OCI-LY7 (cell line): ENCODE measurements around the gene BEND7. TPM values are rescaled to one million over a fixed set of nuclear protein-coding genes. Genes with fewer than 3 reads are reported as not detected.

Source experiments
- BruUV-seq: library from RNA; stranded (reverse); fragments of 400-500 nt; replicated peaks from 2 replicates; lab custom pipeline; 2021; lab: Mats Ljungman, UMichigan
- CTCF ChIA-PET: fragments of 300-600 bp; sonication (Branson Sonifier 250); formaldehyde crosslinking; loops from one replicate; lab custom pipeline; 2022; ENCODE audit warnings: antibody characterized with exemption; ENCODE audit not compliant: unreplicated experiment; lab: Charles Lee
- POLR2A ChIA-PET: fragments of 300-600 bp; sonication (Branson Sonifier 250); formaldehyde crosslinking; loops from one replicate; lab custom pipeline; 2022; ENCODE audit warnings: antibody characterized with exemption; lab: Charles Lee
- DNase-seq: peaks from one replicate; pipeline ENCODE4 v3.0.0-alpha.2; 2015; ENCODE audit warnings: low spot score
- H2AFZ ChIP-seq: fragments of 200-600 bp; sonication (generic), shearing (Covaris generic); 2 replicates; pipeline ENCODE4 v1.6.1; 2014; ENCODE audit warnings: mild to moderate bottlenecking, antibody characterized with exemption, low read length, moderate library complexity
- H3K27ac ChIP-seq: fragments of 200-600 bp; sonication (generic); 2 replicates; pipeline ENCODE4 v1.5.1; 2014; ENCODE audit warnings: mixed run types, low read depth, mild to moderate bottlenecking, moderate library complexity, low read length, inconsistent platforms; ENCODE audit not compliant: poor library complexity, severe bottlenecking
- H3K36me3 ChIP-seq: fragments of 200-600 bp; sonication (generic); 2 replicates; pipeline ENCODE4 v1.6.1; 2014; ENCODE audit warnings: mild to moderate bottlenecking, antibody characterized with exemption, low read length, moderate library complexity, mixed read lengths; ENCODE audit not compliant: insufficient read depth
- H3K4me1 ChIP-seq: fragments of 200-600 bp; sonication (generic); 2 replicates; pipeline ENCODE4 v1.5.1; 2014; ENCODE audit warnings: mild to moderate bottlenecking, low read length; ENCODE audit not compliant: insufficient read depth, poor library complexity, severe bottlenecking
- H3K4me2 ChIP-seq: fragments of 200-600 bp; sonication (generic); 2 replicates; pipeline ENCODE4 v1.6.1; 2014; ENCODE audit warnings: mild to moderate bottlenecking, low read length
- H3K4me3 ChIP-seq: fragments of 200-600 bp; sonication (generic); 2 replicates; pipeline ENCODE4 v1.5.1; 2014; ENCODE audit warnings: mild to moderate bottlenecking, low read depth, low read length; ENCODE audit not compliant: poor library complexity, severe bottlenecking
- H3K79me2 ChIP-seq: fragments of 200-600 bp; sonication (generic); 2 replicates; pipeline ENCODE4 v1.6.1; 2016; ENCODE audit warnings: low read depth, mild to moderate bottlenecking, low read length, moderate library complexity, mixed read lengths; ENCODE audit not compliant: insufficient read depth
- H3K9me2 ChIP-seq: fragments of 200-600 bp; sonication (generic); 2 replicates; pipeline ENCODE4 v1.6.1; 2016; ENCODE audit warnings: mild to moderate bottlenecking, low read length, mixed read lengths; ENCODE audit not compliant: insufficient read depth
- H3K9me3 ChIP-seq: fragments of 200-600 bp; sonication (generic); 2 replicates; pipeline ENCODE4 v1.6.1; 2014; ENCODE audit warnings: mild to moderate bottlenecking, mixed run types, low read length, mixed read lengths
- H4K20me1 ChIP-seq: fragments of 200-600 bp; sonication (generic); 2 replicates; pipeline ENCODE4 v1.6.1; 2014; ENCODE audit warnings: mild to moderate bottlenecking, antibody characterized with exemption, low read length, moderate library complexity, mixed read lengths; ENCODE audit not compliant: insufficient read depth
- CTCF ChIP-seq: fragments of 200-600 bp; sonication (generic); conservative IDR thresholded peaks from 2 replicates; pipeline ENCODE4 v1.5.1; 2014; ENCODE audit warnings: mild to moderate bottlenecking, antibody characterized with exemption, low read length, moderate library complexity, mixed read lengths
- EZH2phosphoT487 ChIP-seq: fragments of 200-600 bp; sonication (generic); IDR thresholded peaks from 2 replicates; pipeline ENCODE4 v1.6.1; 2018; ENCODE audit warnings: low read depth, borderline replicate concordance, mild to moderate bottlenecking, mixed run types, antibody characterized with exemption, low read length, moderate library complexity, mixed read lengths
- intact Hi-C: fragments of 100-400 bp; cut with micrococcal nuclease; formaldehyde crosslinking; loops from one replicate; pipeline ENCODE4 v1.10.0; 2022; ENCODE audit not compliant: unreplicated experiment
- total RNA-seq, 2 experiments: library from RNA; depleted of rRNA in 1 of 2; stranded (reverse); fragments of >200 nt in 1 of 2; shearing (Covaris generic) in 1 of 2; gene quantifications; 2 replicates each; pipeline ENCODE4 v1.2.3, GENCODE V29; 2014 to 2022

BEND7 gene
- total RNA-seq, 2 experiments from 2014 or later: not detected

GRCh38 chr10:13517675-13518074 lies 11.1 kb downstream of the BEND7 start:
- Histone ChIP-seq H3K27ac (no peak overlapping the region), H3K4me3 (no peak overlapping the region), H3K4me2 (no peak overlapping the region), H2AFZ (no peak overlapping the region), H3K36me3 (no peaks in the 10 kb centered on the region), H3K9me2 (no peaks in the 10 kb centered on the region), H3K79me2 (no peaks in the 10 kb centered on the region), H3K9me3 (no peaks in the 10 kb centered on the region), H3K4me1 (no peaks in the 10 kb centered on the region), H4K20me1 (no peaks in the 10 kb centered on the region)
- CTCF ChIA-PET: no interaction called here
- TF ChIP-seq CTCF (no peak), EZH2phosphoT487 (no peak)
- intact Hi-C loops: no loop called here
- POLR2A ChIA-PET: no interaction called here
- no peak for DNase-seq
- no TSS peak for BruUV-seq

- TF ChIP-seq CTCF: no peak
- TF ChIP-seq EZH2phosphoT487: no peak
- no peaks in the 10 kb centered on the region for H3K4me1 ChIP-seq
- CTCF ChIA-PET: no interaction called here
- BruUV-seq: no TSS peak
- H2AFZ ChIP-seq: no peak overlapping the region
- intact Hi-C loops: no loop called here
- no peak for DNase-seq
- POLR2A ChIA-PET: no interaction called here
- H3K4me2 ChIP-seq: no peak overlapping the region
- no peak overlapping the region for H3K4me3 ChIP-seq
- H3K27ac ChIP-seq: no peak overlapping the region
- H3K79me2 ChIP-seq: no peaks in the 10 kb centered on the region
- H4K20me1 ChIP-seq: no peaks in the 10 kb centered on the region
- H3K36me3 ChIP-seq: no peaks in the 10 kb centered on the region
- H3K9me3 ChIP-seq: no peaks in the 10 kb centered on the region
- H3K9me2 ChIP-seq: no peaks in the 10 kb centered on the region
Measured at GRCh38 chr10:13516176-13516575, 12.6 kb downstream of the BEND7 start.

GRCh38 chr10:13515467-13515866 lies 13.3 kb downstream of the BEND7 start:
- intact Hi-C loops: no loop called here
- no TSS peak for BruUV-seq
- Histone ChIP-seq H2AFZ (no peak overlapping the region), H3K79me2 (no peaks in the 10 kb centered on the region), H3K4me1 (no peaks in the 10 kb centered on the region), H3K27ac (no peak overlapping the region), H3K4me2 (no peak overlapping the region), H3K36me3 (no peaks in the 10 kb centered on the region), H3K9me2 (no peaks in the 10 kb centered on the region), H4K20me1 (no peaks in the 10 kb centered on the region), H3K9me3 (no peaks in the 10 kb centered on the region), H3K4me3 (no peak overlapping the region)
- ChIA-PET CTCF (interaction anchor here (0.6 kb wide), 1 partner anchor 580 kb away, joined by 3 read pairs; no protein-coding TSS in a partner anchor), POLR2A (no interaction called here)
- DNase-seq: no peak
- no peak for TF ChIP-seq EZH2phosphoT487
- TF ChIP-seq CTCF: no peak
